Vagina (tissue), 2 donors: ENCODE measurements around the gene CEP85.
"Not testable (repeated sequence)": the region's sequence is repeated elsewhere in the genome, so short reads cannot be mapped to it uniquely, and the experiment has no call there.

Experiments used
- CTCF ChIP-seq, 3 experiments: fragments of 450-650 bp in 2 of 3; fragments of 200-600 bp in 1 of 3; sonication (generic) in 1 of 3; IDR thresholded peaks; one replicate each; pipeline ENCODE4 v1.5.1; 2017 to 2019; ENCODE audit warnings: antibody characterized with exemption in 3 of 3, mild to moderate bottlenecking in 2 of 3, moderate library complexity in 2 of 3
- POLR2AphosphoS5 ChIP-seq, 2 donors: sonication (generic); formaldehyde crosslinking; IDR thresholded peaks; one replicate each; pipeline ENCODE4 v1.9.0; 2017; ENCODE audit warnings: antibody characterized with exemption in 2 of 2, mild to moderate bottlenecking in 2 of 2, low read depth in 1 of 2; ENCODE audit not compliant: insufficient read depth in 1 of 2

GRCh38 chr1:26307966-26308899 lies 74.2 kb downstream of the CEP85 start:
- TF ChIP-seq CTCF (IDR thresholded peaks at IDR 0.05); POLR2AphosphoS5 (IDR thresholded peaks at IDR 0.05; ENCODE audit: insufficient read depth in 1 of 2, low read depth in 1 of 2): not testable (repeated sequence)
